T follicular helper cell (primary cell): ENCODE data around the gene NUDT5.
"Not testable (repeated sequence)": the region's sequence is repeated elsewhere in the genome, so short reads cannot be mapped to it uniquely, and the experiment has no call there.

Experiments used
- DNase-seq: peaks from one replicate; pipeline ENCODE4 v3.0.0-alpha.2; 2020; ENCODE audit warnings: low read depth

NUDT5 gene

DNA sequence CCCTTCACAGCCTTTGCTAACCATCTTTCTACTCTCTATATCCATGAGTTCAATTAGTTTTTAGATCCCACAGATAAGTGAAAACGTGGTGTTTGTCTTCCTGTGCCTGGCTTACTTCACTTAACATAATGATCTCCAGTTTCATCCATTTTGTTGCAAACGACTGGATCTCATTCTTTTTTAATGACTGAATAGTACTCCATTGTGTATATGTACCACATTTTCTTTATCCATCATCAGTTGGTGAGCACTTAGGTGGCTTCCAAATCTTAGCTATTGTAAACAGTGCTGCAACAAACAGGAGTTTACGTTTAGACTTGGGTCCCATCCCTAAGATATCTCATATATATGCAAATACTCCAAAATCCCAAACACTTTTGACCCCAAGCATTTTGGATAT lies 9.4 kb upstream of the NUDT5 start:
- no peak for DNase-seq

DNA sequence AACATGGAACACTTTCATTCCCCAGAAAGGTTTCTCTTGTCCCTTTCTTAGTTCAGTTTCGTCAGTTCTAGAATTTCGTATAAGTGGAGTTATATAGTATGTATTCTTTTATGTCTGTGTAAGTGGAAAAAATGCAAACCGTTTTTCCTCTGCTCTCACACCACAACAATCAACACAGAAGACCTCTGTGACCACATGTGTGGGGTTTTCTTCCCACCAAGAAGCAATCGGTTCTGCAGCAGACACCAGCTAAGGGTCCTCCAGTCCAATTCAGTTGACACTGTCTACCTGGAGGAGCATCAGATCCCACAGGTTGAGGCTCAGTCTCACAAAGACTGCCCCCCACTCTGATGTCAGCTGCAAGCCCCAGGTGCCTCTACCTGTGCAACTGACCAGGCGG lies 6.5 kb upstream of the NUDT5 start:
- no peak for DNase-seq

DNA sequence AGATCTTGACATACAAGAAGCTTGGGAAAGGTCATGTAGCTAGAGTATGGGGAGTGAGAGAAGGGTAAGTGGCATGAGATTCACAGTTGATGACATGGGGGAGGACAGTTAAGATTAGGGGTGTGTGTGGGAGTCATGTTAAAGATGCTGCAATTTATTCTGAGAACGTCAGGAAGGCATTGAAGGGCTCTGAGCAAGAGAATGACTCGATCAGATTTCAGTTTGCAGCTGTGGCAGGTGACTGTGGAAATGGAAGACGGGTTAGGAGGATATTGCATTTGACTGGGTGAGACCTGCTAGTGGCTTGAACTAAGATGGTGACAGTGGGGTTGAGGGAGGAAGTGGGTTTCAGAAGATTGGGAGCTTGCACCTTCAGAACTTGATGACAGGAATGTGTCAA lies 5.9 kb upstream of the NUDT5 start:
- no peak for DNase-seq

DNA sequence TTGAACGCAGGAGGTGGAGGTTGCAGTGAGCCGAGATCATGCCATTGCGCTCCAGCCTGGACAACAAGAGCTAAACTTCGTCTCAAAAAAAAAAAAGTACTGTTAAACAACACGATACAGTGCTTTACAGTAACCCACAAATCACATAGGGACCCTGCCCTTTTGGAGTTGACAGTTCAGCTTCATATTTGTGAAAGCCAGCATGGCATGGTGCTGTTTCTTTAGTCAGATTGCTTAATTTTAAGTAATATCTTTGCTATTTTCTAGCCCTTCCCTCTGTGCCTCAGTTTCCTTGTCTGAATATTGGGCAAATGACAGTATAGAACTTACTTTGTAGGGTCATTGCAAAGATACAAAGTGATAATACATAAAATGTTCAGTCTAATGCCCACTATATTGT lies 5.2 kb upstream of the NUDT5 start:
- DNase-seq, result no peak

DNA sequence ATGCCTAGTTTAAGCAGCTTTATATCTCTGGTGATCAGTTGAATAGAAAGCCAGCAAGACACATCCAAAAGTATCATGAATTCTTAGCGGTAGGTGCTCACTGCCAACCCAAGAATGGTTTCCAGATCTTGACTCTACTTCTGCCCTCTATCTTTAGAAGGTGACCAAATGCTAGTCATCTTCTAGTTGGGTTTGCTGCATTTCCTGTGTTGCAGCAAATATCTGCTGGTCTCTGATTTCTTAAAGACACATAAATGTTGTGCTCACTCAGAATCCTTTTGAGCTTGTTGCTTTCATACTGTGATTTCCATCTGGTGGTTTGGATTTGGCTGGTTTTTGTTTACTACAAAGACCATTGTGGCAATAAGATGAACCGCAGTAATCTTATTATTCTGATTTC lies 2.5 kb upstream of the NUDT5 start:
- DNase-seq, result no peak

DNA sequence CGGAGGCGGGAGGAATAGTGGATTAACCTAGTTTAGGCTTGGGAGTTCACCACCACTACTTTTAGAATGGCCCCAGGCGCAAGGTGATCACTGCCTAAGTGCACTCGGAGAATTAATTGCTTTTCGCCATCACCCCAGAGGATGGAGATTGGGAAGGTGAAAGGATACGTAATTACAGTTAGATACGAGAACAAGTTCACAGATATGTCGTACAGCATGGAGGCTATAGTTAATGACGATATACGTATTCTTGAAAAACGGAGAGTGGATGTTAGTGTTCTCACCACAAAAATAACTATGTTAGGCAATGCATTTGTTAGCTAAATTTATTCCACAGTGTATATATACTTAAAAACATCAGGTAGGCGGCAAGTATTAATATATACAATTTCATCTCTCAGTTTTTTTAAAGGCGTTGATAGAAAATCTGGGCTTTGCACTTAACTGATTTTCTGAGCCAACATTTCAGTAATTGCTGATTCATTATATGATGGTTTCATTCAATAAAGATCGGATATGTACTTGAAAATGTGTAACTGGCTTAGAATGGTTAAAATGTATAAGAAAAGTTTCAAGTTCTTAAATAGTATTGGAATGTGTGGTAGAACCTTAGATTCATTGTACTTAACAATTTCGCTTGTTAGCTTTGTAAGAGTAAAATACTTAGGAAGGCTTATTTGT lies 980 bp upstream of the NUDT5 start:
- DNase-seq, result no peak

DNA sequence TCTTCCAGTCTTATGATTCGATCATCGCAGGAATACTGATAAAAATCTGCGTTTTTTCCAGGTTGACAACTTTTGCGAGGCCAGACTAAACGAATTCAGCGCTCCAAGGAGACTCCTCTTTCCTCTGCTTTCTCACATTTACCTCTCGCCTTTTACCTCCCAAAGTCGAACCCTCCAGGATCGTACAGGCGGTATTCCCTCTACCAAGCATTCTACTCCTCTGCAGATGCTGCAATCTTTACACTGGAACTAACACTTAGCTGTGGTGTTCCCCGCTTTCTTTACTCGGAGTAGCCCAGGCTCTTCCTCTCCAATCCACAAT lies 449 bp downstream of the NUDT5 start:
- DNase-seq, result no peak

DNA sequence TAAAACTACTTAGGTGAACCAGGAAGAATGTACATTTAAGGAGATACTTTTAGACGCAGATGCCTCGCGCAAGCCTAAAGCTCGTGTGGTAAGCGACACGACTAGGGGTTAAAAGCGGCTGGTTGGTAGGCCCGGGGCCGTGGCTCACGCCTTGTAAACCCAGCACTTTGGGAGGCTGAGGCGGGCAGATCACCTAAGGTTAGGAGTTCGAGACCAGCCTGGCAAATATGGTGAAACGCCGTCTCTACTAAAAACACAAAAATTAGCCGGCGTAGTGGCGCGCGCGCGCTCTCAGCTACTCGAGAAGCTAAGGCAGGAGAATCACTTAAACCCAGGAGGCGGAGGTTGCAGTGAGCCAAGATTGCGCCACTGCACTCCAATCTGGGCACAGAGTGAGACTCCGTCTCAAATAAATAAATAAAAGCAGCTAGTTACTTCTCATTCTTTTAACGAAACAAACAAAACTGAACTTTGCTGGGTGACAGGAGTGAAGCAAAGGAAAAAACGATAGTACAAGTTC lies 879 bp downstream of the NUDT5 start:
- no peak for DNase-seq

DNA sequence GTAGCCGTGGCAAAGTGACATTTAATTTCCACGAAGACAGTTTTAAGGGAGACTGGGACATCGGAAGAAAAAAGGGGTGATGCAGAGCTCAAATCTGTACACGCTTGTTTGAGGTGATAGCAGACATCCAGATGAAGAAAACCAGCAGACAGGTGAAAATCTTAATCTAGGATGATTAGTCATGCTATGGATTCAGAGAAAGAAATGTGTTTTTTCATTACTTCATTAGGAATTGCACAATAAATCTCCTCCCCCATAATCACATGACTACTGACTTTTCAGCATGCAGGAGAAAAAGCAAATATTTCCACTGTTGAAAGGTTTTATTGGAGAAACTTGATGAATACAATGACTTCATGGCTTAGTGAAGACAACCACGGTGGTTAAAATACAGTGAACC lies 2.5 kb downstream of the NUDT5 start:
- no peak for DNase-seq

DNA sequence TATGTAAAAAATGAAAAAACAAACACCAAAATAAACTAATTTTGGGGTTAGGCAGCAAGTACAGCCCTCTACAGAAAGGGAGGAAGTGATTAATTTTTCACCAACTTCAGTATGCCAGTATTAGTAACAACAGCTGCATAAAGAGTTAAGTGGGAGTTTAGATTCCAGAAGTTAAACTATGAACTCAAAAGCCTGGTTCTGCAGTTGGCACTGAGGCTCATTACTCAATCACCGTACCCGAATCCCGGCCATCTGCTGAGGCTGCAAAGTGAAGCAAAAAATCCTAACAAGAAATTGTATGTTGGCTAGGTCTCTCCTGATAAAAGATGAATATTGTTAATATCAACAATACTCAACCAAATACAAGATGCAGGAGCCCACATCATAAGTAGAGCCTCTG lies 4.0 kb downstream of the NUDT5 start:
- no peak for DNase-seq

DNA sequence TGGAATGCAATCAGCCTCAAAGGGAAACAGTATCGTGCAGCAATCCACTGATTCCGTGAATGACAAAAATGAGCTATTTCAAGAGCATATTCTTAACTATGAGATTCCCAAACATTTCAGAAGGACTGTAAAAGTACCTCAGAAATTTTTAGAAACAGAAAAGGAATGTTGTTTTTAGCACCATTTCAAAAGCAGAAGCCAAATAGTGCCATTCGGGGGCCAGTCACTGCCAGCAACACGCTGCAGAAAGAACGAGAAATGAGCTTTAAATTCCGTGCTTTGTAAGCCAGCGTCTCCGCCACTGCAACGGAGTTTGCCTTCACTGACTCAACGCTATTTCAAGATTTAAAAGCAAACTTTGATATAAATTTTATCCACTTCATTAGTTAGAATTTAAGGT lies 6.3 kb downstream of the NUDT5 start:
- DNase-seq, result no peak

DNA sequence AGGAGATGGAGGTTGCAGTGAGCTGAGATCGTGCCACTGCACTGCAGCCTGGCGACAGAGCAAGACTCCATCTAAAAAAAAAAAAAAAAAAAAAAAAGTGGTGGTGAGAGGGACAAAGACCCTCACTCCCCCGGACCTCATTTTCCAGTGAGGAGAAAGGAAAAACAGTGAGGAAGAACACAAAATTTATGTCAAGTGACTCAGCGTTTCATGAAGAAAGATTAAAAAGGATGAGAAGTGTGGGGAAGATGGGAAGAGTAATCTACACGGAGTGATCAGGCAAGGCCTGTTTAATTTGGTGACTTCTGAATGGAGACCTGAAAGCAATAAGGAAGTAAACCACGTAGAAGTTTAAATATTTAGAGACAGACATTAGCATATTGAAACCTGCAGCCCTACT lies 7.0 kb downstream of the NUDT5 start:
- no peak for DNase-seq

DNA sequence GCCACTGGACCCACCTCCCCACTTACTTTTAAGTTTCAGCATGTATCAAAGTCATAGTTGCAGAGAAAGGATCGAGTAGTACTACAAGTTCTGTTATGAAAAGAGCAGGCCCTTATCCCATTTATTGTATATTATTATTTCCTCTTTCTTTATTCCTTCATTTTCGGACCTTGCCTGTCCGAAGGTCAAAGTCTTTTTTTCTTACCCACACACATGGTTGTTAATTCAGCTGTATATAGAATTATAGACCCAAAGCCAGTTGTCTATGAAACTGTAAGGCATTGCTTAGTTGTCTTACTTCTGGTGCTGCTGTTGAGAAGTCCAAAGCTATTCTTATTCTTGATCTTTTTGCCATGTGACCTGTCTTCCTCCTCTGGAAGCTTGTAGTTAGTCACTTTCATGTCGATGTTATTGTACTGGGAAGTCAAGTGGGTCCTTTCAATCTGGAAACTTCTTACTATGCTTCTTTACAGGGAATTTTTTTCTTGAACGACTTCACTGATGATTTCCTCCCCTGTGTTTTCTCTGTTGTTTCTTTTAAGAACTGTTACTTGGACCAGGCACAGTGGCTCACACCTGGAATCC lies 8.3 kb downstream of the NUDT5 start:
- no peak for DNase-seq

DNA sequence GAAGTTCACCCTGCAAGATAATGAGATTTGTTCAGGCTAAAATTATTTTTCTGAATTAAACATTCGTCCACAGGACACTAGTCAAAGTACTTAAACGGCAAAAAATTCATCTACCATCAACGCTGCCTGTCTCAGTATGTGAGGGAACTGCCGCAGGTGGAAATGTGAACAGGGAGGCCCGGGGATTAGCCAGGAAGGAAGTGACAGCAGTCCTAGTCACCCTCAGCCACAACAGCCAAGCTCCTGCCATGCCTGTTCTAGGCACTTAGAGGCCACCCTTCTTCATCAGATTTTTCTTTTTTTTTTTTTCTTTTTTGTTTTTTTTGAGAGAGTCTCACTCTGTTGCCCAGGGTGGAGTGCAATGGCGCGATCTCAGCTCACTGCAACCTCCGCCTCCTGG lies 9.4 kb downstream of the NUDT5 start:
- no peak for DNase-seq

DNA sequence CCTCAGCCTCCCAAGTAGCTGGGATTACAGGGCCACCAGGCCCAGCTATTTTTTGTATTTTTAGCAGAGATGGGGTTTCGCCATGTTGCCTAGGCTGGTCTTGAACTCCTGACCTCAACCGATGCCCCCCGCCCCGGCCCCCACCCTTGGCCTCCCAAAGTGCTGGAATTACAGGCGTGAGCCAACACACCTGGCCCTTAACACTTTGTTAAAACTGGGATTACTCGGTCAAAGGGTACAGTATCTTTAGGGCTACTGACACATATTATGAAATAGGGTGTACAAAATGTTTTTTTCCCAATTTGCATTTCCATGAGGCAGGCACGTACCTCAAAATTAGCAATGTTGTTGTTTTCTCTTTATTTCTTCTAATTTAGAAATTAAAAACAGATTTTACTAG lies 11.5 kb downstream of the NUDT5 start:
- DNase-seq, result no peak

DNA sequence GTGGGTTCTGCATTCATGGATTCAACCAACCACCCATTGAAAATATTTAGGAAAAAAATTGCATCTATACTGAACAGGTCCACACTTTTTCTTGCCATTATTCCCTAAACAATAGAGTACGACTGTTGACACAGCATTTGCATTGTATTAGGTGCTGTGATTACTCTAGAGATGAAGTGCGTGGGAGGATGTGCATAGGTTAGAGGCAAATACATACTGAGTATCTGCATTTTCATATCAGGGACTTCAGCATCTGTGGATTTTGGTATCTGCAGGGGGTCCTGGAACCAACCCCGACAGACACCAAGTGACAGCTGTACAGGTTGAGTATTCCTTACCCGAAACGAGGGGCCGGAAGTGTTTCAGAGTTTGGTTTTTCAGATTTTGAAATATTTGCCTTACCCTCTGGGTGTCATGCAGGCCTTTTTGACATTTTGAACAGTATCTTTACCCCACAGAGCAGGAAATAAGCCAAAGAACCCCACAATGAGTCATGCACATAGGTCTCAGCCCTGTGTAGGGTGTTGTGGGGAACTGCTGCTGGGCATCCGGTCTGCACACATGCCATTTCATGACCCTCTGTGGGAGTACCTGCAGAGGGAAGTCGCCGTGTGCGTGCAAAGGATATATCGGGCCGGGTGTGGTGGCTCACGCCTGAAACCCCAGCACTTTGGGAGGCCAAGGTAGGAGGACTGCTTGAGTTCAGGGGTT lies 14.5 kb downstream of the NUDT5 start:
- DNase-seq, result peak; percentile 14

DNA sequence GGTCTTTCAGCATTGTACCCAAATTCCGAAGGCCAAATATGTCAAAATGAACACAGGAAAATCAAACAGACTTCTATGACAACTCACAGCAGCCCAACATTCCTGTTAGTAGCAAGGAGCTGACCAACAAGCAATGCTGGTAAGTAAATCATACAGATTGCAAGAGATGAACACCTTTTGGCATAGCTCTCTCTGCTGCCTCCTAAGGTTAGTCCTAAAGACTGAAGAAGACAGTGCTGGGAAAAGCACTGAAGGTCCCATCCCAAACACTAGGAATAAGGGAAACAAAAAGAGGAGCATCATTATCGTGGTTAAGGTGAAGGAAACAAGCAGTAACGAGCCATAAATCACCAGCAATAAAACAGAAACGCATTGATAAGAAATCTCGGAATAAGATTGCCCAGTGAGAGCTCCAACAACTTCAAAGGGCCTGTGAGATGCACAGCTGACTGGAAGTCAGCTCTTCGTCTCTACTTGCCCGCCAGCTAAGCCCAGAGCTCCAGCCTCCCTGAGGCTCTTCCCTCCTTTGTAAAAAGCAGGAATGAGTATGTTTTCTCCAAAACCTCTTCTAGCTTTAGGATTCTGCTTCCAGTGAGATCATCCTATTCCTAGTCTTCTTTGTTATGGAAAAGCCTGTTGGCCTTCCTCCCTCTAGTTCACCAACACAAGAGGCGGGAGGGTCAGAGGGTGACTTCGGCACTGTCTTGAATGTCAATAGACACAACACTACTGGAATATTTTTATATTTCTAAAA lies 15.3 kb downstream of the NUDT5 start:
- no peak for DNase-seq

DNA sequence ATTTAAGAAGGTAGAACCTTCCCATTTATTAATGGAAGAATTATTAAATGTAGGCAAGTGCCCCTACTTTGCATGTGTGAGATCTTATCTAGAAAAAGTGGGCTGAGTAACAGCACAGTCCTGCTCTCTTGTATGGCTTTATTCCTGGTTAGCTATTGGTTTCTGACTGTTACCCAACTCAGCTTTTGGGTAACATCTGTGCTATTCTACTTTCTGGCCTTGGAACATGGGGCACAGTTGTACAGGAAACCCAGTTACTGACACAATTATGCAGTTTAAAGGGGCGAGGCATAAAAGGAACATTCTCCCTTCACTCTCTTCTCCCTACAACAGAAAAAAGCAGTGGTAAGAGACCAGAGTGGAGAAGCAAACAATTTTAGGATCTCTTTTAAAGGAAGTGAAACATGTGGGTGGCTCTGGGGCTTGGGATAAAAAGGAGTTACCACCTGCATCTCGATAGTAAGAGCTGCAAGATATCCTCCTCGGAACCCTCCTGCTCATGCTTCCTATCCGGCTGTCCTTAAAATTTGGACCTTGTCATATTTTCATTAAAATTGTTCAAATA lies 16.0 kb downstream of the NUDT5 start:
- no peak for DNase-seq

DNA sequence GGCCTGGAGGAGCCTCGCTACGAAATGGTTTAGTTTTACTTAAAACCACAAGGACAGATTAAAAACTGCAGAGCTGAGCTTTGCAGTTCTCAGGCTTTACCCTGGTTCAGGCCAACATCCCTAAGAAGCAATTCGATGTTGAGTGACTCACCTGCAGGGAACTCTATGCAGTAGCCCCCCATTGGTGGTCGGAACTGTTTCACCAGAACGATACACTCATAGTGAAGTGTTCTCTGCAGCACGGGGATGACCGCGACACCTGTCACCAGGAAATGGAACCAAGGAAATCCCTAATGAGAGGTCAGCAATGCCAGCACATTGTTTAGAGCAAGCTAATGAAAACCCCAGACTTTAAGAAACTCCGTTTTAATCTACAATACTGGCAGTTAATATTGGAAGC lies 18.0 kb downstream of the NUDT5 start:
- no peak for DNase-seq

DNA sequence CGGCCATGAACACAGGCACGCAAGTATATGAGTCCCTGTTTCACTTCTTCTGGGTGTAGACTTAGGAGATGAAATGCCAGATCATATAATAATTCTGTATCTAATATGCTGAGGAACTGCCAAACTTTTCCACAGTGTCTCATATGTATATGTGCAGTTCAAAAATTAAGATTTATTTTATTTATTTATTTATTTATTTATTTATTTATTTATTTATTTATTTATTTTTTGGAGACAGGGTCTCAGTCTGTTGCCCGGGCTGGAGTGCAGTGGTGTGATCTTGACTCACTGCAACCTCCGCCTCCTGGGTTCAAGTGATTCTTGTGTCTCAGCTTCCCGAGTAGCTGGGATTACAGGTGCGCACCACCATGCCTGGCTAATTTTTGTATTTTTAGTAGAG lies 24.2 kb downstream of the NUDT5 start:
- DNase-seq, result not testable (repeated sequence)

DNA sequence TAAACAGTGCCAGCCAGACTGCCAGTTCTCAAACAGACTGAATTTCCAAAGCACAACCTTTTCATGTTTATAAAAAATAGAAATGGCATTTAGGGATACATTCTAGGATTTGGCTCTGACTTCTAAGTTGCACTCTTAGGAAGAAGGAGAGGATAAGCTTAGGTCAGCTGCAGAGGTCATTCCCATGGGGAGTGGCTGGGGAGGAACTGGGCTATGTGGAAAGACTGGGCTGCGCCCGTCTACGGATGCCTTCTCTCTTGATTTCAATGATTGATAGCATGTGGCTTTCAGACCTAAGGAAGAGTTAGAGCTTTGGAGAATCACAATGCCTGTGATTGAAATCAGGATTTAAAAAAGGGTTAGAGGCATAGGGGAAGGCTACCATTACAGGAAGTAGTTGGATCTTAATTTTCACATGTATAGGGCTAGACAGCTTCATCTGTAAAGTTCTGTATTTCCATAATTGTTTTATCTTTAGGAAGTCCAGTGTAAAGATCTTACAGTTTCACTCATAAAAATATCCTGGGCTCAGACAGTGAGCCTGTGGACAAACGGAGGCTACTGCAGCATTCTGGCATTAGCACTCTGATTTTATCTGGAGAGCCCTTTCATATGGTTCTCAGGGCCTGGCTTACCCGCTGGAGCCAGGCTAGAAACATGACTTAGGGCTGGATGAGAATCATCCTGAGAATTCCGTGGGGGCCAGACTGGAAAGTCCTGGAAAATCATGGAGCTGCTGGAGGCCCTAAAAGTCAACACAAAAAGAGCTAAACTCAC lies 29.5 kb downstream of the NUDT5 start:
- no peak for DNase-seq

DNA sequence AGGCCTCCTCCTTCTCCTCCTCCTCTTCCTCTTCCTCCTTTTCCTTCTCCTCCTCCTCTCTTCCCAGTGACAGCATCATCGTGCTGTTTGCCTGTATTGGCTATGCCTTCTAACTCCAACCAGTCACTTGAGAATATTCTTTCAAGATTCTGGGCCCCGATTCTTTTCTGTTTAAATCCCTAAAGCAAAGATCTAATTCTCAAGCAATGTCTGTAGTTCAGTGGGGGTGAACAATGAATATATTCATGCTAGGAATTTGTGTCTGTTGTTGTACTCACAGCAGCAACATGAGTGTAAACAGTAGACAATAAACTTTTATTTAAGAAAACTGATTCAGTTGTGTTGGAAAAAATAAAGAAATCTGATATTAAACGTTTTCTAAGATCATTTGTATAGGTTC lies 30.7 kb downstream of the NUDT5 start:
- DNase-seq, result no peak
